ENCODE results near the gene GPR52. TPM values are rescaled to one million over a fixed set of nuclear protein-coding genes. Genes with fewer than 3 reads are reported as not detected.

GPR52 gene
- total RNA-seq, 2 donors from 2014 or later, result 0.53 to 1.1 TPM

DNA sequence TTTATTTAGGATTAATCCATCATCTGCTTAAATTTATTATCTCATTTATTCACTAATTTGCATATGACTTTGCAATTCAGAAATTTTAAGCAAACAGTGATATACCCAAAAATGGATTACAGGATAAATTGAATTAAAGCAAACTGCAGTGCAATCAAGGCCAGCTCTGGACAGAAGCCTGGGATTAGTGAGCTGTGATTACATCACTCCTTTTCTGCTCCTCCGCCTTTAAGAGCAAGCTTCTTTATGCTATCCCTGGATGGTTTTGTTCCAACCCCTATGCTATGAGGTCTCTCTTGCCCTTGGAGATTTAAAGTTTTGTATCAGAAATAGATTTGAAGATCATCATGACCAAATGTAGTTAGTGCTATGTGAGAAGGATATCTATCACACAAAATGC is 32.6 kb downstream of the GPR52 start:
- no peaks in the 10 kb centered on the region for H3K36me3 ChIP-seq (ENCODE audit: control insufficient read depth, insufficient read depth, low read length)
- Mint-ChIP-seq H3K4me1 (no peaks in the 10 kb centered on the region), H3K4me3 (no peak overlapping the region), H3K27ac (no peak overlapping the region), H3K27me3 (ENCODE audit: insufficient read depth) (no peaks in the 10 kb centered on the region), H3K36me3 (ENCODE audit: low read depth) (no peaks in the 10 kb centered on the region), H3K9me3 (no peaks in the 10 kb centered on the region)
- no peak for DNase-seq
- H3K27ac ChIP-seq (ENCODE audit: low read depth, low read length), result no peak overlapping the region
- no peaks in the 10 kb centered on the region for H3K4me1 ChIP-seq (ENCODE audit: control insufficient read depth, insufficient read depth, low read length)
- H3K9me3 ChIP-seq (ENCODE audit: control insufficient read depth, low read length), result no peaks in the 10 kb centered on the region
- TF ChIP-seq, protein P1, sequence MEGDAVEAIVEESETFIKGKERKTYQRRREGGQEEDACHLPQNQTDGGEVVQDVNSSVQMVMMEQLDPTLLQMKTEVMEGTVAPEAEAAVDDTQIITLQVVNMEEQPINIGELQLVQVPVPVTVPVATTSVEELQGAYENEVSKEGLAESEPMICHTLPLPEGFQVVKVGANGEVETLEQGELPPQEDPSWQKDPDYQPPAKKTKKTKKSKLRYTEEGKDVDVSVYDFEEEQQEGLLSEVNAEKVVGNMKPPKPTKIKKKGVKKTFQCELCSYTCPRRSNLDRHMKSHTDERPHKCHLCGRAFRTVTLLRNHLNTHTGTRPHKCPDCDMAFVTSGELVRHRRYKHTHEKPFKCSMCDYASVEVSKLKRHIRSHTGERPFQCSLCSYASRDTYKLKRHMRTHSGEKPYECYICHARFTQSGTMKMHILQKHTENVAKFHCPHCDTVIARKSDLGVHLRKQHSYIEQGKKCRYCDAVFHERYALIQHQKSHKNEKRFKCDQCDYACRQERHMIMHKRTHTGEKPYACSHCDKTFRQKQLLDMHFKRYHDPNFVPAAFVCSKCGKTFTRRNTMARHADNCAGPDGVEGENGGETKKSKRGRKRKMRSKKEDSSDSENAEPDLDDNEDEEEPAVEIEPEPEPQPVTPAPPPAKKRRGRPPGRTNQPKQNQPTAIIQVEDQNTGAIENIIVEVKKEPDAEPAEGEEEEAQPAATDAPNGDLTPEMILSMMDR (conservative IDR thresholded peaks at IDR 0.05), result no peak
- no peak overlapping the region for H3K4me3 ChIP-seq (ENCODE audit: low read length)
- 94 to 100% methylated on average over 1 of the region's 1 CpG for WGBS, 2 experiments (ENCODE audit: insufficient coverage in 1 of 2, insufficient read length in 1 of 2)
- no peaks in the 10 kb centered on the region for H3K27me3 ChIP-seq (ENCODE audit: control insufficient read depth, insufficient read depth, low read length, poor library complexity, severe bottlenecking)
- H3K9ac ChIP-seq (ENCODE audit: extremely low read depth, low read length, poor library complexity, severe bottlenecking), result no peak overlapping the region

DNA sequence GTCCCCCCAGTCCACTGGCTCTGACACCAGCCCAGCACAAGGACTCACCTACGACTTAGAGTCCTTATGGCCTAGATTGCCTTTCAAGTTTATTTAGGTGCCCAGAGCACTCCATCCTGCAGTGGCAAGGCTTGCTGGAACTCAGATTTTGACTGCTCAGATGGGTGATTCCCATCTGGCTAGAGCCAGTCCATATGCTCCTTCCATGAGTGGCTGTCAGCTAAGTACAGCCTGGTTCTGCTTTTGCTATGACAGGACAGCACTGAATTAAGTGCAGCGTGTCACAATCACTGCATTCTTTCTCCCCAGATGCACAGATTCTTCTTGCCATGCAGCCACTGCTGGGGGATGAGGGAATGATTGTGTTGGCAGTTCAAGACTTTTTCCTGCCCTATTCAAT is 43.8 kb downstream of the GPR52 start:
- Histone ChIP-seq H3K9me3 (ENCODE audit: control insufficient read depth, low read length) (no peaks in the 10 kb centered on the region), H3K27ac (ENCODE audit: low read depth, low read length) (no peak overlapping the region), H3K9ac (ENCODE audit: extremely low read depth, low read length, poor library complexity, severe bottlenecking) (no peak overlapping the region), H3K4me3 (ENCODE audit: low read length) (no peak overlapping the region), H3K36me3 (ENCODE audit: control insufficient read depth, insufficient read depth, low read length) (no peaks in the 10 kb centered on the region), H3K4me1 (ENCODE audit: control insufficient read depth, insufficient read depth, low read length) (no peaks in the 10 kb centered on the region), H3K27me3 (ENCODE audit: control insufficient read depth, insufficient read depth, low read length, poor library complexity, severe bottlenecking) (no peaks in the 10 kb centered on the region)
- no peak for DNase-seq
- H3K4me3 Mint-ChIP-seq, result no peak overlapping the region
- no peaks in the 10 kb centered on the region for H3K9me3 Mint-ChIP-seq
- TF ChIP-seq, protein P1 (conservative IDR thresholded peaks at IDR 0.05), result no peak
- 86 to 100% methylated on average over 1 to 2 of the region's 2 CpGs for WGBS, 2 experiments (ENCODE audit: insufficient coverage in 1 of 2, insufficient read length in 1 of 2)
- no peak overlapping the region for H3K27ac Mint-ChIP-seq
- H3K36me3 Mint-ChIP-seq (ENCODE audit: low read depth), result no peaks in the 10 kb centered on the region
- H3K4me1 Mint-ChIP-seq, result no peaks in the 10 kb centered on the region
- H3K27me3 Mint-ChIP-seq (ENCODE audit: insufficient read depth), result no peaks in the 10 kb centered on the region

DNA sequence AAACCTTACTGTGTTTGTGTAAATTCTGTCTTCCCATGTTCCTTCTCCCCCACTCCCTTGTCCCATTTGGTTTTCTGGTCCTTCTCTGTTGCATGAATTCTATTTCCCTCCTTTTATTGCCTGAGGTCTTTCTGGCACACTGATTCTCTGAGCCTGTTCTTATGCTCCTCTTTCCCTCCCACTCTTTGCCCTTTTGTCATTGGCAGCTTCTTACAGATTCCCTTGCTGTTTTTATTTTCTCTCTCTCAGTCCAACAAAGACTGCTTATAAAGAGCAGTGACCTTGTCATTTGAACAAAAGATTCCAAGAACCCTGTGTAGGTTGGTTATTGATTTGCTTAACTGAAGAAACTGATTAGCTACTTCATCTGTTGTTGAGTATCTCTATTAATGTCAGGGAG is 49.7 kb downstream of the GPR52 start:
- Mint-ChIP-seq H3K27me3 (ENCODE audit: insufficient read depth) (no peaks in the 10 kb centered on the region), H3K27ac (no peak overlapping the region), H3K36me3 (ENCODE audit: low read depth) (no peaks in the 10 kb centered on the region), H3K4me1 (no peaks in the 10 kb centered on the region), H3K4me3 (no peak overlapping the region), H3K9me3 (no peaks in the 10 kb centered on the region)
- H3K9me3 ChIP-seq (ENCODE audit: control insufficient read depth, low read length), result no peaks in the 10 kb centered on the region
- H3K36me3 ChIP-seq (ENCODE audit: control insufficient read depth, insufficient read depth, low read length), result no peaks in the 10 kb centered on the region
- DNase-seq, result no peak
- TF ChIP-seq, protein P1 (conservative IDR thresholded peaks at IDR 0.05), result no peak
- H3K9ac ChIP-seq (ENCODE audit: extremely low read depth, low read length, poor library complexity, severe bottlenecking), result no peak overlapping the region
- H3K27me3 ChIP-seq (ENCODE audit: control insufficient read depth, insufficient read depth, low read length, poor library complexity, severe bottlenecking), result no peaks in the 10 kb centered on the region
- H3K27ac ChIP-seq (ENCODE audit: low read depth, low read length), result no peak overlapping the region
- no peak overlapping the region for H3K4me3 ChIP-seq (ENCODE audit: low read length)
- H3K4me1 ChIP-seq (ENCODE audit: control insufficient read depth, insufficient read depth, low read length), result no peaks in the 10 kb centered on the region

Measured in endodermal cell (in vitro differentiated cells).